ENCODE results near the gene SLC22A31.

Gene SLC22A31

DNA sequence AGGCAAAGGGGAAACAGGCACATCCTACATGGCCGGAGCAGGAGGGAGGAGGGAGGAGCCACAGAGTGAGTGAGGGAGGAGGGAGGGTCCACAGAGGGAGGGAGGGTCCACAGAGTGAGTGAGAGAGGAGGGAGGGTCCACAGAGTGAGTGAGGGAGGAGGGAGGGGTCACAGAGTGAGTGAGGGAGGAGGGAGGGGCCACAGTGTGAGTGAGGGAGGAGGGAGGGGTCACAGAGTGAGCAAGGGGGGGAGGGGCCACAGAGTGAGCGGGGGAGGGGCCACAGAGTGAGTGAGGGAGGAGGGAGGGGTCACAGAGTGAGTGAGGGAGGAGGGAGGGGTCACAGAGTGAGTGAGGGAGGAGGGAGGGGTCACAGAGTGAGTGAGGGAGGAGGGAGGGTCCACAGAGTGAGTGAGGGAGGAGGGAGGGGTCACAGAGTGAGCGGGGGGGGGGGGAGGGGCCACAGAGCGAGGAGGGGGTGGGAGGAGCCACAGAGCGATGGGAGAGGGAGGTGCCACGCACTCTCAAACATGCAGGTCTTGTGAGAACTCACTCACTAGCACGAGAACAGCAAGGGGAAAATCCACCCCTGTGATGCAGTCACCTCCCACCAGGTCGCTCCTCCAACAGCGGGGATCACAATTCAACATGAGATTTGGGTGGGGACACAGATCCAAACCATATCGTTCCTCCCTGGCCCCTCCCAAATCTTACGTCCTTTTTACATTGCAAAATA lies 53.1 kb downstream of the SLC22A31 start:
- DNase-seq: no peak

DNA sequence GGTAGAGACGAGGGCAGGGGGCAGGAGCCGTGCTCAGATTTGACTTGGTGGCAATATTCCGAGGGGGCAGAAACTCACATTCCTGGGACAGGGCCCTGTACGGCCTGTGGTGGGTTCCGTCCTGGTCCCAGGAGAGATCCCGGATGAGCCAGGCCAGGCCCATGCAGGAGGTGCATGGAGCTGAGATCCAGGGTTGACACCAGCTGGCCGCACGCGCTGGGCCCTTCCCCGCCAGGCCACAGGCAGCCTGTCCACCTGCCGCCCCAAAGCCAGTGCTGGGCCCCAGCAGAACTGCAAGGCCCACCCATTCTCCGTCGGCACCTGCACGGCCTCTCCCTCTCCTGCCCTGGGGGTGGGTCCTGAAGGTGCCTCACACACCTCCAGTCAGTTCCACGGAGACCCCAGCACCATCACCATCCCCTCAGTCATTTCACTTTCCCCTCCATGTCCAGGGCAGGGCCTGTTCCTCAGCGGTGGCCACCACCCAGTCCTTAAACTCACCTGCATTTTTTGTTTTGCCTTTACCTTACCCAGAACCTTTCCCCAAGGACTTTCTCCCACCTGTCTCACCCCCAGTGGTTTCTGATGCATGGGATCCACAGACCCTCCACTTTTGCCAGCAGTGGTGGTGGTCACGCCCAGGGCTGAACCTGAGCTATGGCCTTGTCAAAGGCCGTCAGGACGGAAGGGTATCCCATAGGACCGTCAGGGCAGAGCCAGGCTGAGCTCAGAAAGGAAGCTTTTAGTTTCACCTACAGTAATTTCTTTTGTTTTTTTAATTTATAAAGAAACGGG lies 53.9 kb downstream of the SLC22A31 start:
- no peak for DNase-seq
